Breast epithelium (tissue), 4 donors: ENCODE measurements around the gene AADACL4. TPM values are rescaled to one million over a fixed set of nuclear protein-coding genes. Genes with fewer than 3 reads are reported as not detected.
A peak's percentile ranks its signal among the peaks of the same experiment; 100 is the strongest.

ENCODE experiments used
- DNase-seq, 2 donors: peaks; one replicate each; pipeline ENCODE4 v3.0.0-alpha.2; 2019; ENCODE audit warnings: low spot score in 2 of 2
- H3K27ac ChIP-seq, 2 donors: fragments of 200-600 bp; sonication (generic) in 1 of 2; one replicate each; pipeline ENCODE4 v1.5.1; 2016 to 2019; ENCODE audit warnings: mild to moderate bottlenecking in 1 of 2
- H3K27me3 ChIP-seq, 2 donors: fragments of 200-600 bp; sonication (generic) in 1 of 2; one replicate each; pipeline versions ENCODE4 v1.5.1 to v1.6.0; 2017 to 2019; ENCODE audit warnings: control low read depth in 1 of 2, mild to moderate bottlenecking in 1 of 2
- H3K36me3 ChIP-seq: fragments of 200-600 bp; one replicate; pipeline ENCODE4 v1.5.1; 2019
- H3K4me1 ChIP-seq, 2 donors: fragments of 200-600 bp; sonication (generic); one replicate each; pipeline ENCODE4 v1.5.1; 2016 to 2019; ENCODE audit warnings: control low read depth in 1 of 2
- H3K4me3 ChIP-seq, 3 donors: fragments of 200-600 bp; sonication (generic); 1 replicate in 2 of 3; 2 replicates in 1 of 3; pipeline ENCODE4 v1.5.1; 2016 to 2019; ENCODE audit warnings: mild to moderate bottlenecking in 3 of 3, moderate library complexity in 2 of 3
- H3K9me3 ChIP-seq, 2 donors: fragments of 200-600 bp; sonication (generic) in 1 of 2; one replicate each; pipeline ENCODE4 v1.5.1; 2016 to 2019; ENCODE audit warnings: control low read depth in 1 of 2
- POLR2A ChIP-seq: fragments of 450-650 bp; IDR thresholded peaks from one replicate; pipeline ENCODE4 v1.6.1; 2016; ENCODE audit warnings: antibody characterized with exemption, mild to moderate bottlenecking, moderate library complexity
- POLR2AphosphoS5 ChIP-seq, 3 donors: sonication (generic); formaldehyde crosslinking; IDR thresholded peaks; one replicate each; pipeline ENCODE4 v1.6.1; 2017; ENCODE audit warnings: antibody characterized with exemption in 3 of 3
- intact Hi-C: fragments of 100-400 bp; cut with DNase I; formaldehyde crosslinking; loops from one replicate; pipeline ENCODE4 v1.15.1; 2023; ENCODE audit warnings: low total_unique reads
- total RNA-seq, 3 donors: library from RNA; depleted of rRNA; stranded (reverse); fragments of >200 nt; gene quantifications; one replicate each; pipeline ENCODE4 v1.1.0, GENCODE V29; 2016
- TF ChIP-seq, protein P1 (sequence below), 3 donors: fragments of 450-650 bp; IDR thresholded peaks; one replicate each; pipeline ENCODE4 v1.5.1; 2016 to 2017; ENCODE audit warnings: antibody characterized with exemption in 3 of 3, mild to moderate bottlenecking in 3 of 3, moderate library complexity in 3 of 3

Gene AADACL4
- total RNA-seq, 3 donors from 2014 or later = not detected

- Histone ChIP-seq H3K4me1 (no peaks in the 10 kb centered on the region), H3K27me3 (no peaks in the 10 kb centered on the region), H3K36me3 (no peaks in the 10 kb centered on the region), H3K9me3 (peaks cover 0 to 9% of the 10 kb centered on the region in 2 donors), H3K27ac (no peak overlapping the region), H3K4me3 (no peak overlapping the region)
- TF ChIP-seq, protein P1, sequence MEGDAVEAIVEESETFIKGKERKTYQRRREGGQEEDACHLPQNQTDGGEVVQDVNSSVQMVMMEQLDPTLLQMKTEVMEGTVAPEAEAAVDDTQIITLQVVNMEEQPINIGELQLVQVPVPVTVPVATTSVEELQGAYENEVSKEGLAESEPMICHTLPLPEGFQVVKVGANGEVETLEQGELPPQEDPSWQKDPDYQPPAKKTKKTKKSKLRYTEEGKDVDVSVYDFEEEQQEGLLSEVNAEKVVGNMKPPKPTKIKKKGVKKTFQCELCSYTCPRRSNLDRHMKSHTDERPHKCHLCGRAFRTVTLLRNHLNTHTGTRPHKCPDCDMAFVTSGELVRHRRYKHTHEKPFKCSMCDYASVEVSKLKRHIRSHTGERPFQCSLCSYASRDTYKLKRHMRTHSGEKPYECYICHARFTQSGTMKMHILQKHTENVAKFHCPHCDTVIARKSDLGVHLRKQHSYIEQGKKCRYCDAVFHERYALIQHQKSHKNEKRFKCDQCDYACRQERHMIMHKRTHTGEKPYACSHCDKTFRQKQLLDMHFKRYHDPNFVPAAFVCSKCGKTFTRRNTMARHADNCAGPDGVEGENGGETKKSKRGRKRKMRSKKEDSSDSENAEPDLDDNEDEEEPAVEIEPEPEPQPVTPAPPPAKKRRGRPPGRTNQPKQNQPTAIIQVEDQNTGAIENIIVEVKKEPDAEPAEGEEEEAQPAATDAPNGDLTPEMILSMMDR (IDR thresholded peaks at IDR 0.05) = no peak
- DNase-seq = no peak
- intact Hi-C loops = no loop called here
These were observed 53.5 kb downstream of the AADACL4 start for GRCh38 chr1:12697397-12697796.

DNA sequence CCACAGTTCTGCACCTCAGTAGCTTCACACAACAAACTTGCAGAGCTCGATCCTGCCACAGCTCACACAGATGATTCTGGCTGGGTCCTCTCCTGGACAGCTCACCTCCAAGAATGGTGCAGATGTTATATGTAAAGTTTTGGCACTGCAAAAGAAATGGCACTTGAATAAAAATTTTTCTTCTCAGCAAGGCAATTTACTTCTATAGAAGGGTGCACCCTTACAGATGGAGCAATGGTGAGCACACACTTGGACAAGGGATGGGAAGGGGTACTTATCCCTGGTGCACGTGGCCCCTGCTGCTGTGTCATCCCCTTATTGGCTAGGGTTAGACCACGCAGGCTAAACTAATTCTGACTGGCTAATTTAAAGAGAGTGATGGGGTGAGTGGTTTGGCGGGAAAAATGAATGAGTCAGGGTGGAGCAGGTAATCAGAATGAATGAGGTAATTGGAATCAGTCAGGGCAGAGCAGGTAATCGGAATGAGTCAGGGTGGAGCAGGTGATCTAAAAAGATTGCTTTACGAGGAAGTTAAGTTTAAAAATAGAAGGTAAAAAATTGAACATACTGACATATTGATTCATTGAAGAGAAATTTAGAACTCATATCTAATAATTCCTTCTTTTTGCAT is 60.1 kb downstream of the AADACL4 start:
- Histone ChIP-seq H3K4me3 (no peak overlapping the region), H3K9me3 (peaks cover 7 to 19% of the 10 kb centered on the region in 2 donors), H3K36me3 (no peaks in the 10 kb centered on the region), H3K27ac (no peak overlapping the region), H3K27me3 (no peaks in the 10 kb centered on the region), H3K4me1 (no peaks in the 10 kb centered on the region)
- intact Hi-C loops = no loop called here
- TF ChIP-seq POLR2A (no peak), POLR2AphosphoS5 (IDR thresholded peaks at IDR 0.05) (no peak)
- TF ChIP-seq, protein P1 (IDR thresholded peaks at IDR 0.05) = no peak
- DNase-seq = no peak

- TF ChIP-seq, protein P1 (IDR thresholded peaks at IDR 0.05) = no peak
- no peak for TF ChIP-seq POLR2AphosphoS5 (IDR thresholded peaks at IDR 0.05)
- no peak for TF ChIP-seq POLR2A
- intact Hi-C loops = no loop called here
- Histone ChIP-seq H3K4me3 (no peak overlapping the region), H3K4me1 (no peaks in the 10 kb centered on the region), H3K9me3 (peaks cover 7 to 13% of the 10 kb centered on the region in 2 donors), H3K27me3 (no peaks in the 10 kb centered on the region), H3K36me3 (no peaks in the 10 kb centered on the region), H3K27ac (no peak overlapping the region)
- DNase-seq = no peak
These were observed 62.2 kb downstream of the AADACL4 start for GRCh38 chr1:12706061-12706460.

DNA sequence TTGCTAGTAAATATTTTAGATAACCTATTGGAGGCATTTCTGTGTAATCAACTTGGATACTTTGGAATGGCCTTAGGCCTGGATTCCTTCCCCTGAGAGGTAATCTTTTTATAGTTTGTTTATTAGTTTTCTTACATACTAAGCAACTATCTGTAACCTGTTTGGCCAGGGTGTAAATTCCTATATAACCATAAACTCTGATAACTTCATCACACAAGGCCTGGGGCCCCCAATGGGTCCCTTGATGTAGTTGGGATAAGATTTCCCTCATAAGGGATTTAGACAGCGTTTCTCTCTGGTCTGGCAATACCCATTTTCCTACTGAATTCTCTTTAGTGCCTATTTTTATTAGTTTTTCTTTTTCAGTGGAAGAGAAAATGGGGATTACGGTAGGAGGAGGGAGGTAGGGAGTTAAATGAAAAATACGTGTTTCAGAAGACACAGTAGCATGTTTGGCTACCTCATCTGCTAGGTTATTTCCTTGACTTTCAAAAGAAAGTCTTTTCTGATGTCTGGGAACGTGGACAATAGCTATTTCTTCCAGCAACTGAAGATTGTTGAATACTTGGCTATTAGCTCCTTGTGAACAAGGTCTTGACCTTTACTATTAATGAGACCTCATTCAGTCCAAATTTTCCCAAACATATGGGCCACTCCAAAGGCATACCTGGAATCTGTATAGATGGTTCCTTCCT is 64.7 kb downstream of the AADACL4 start:
- no peaks in the 10 kb centered on the region for H3K4me1 ChIP-seq
- intact Hi-C loops = no loop called here
- TF ChIP-seq, protein P1 (IDR thresholded peaks at IDR 0.05) = no peak
- TF ChIP-seq POLR2AphosphoS5 (IDR thresholded peaks at IDR 0.05) (no peak), POLR2A (no peak)

GRCh38 chr1:12709091-12709491 is 65.2 kb downstream of the AADACL4 start:
- H3K4me1 ChIP-seq = no peaks in the 10 kb centered on the region
- no peak overlapping the region for H3K4me3 ChIP-seq
- TF ChIP-seq POLR2AphosphoS5 (IDR thresholded peaks at IDR 0.05) (no peak), POLR2A (no peak)
- TF ChIP-seq, protein P1 (IDR thresholded peaks at IDR 0.05) = no peak
- no peaks in the 10 kb centered on the region for H3K27me3 ChIP-seq
- H3K9me3 ChIP-seq = peaks cover 3% of the 10 kb centered on the region in 2 donors
- intact Hi-C loops = no loop called here
- H3K27ac ChIP-seq = peak overlapping the region in 1 of 2 donors; percentile 1
- DNase-seq = no peak
- no peaks in the 10 kb centered on the region for H3K36me3 ChIP-seq

More for the DNA sequence above, 64.7 kb downstream of the AADACL4 start:
- Histone ChIP-seq H3K9me3 (peaks cover 7 to 9% of the 10 kb centered on the region in 2 donors), H3K27me3 (no peaks in the 10 kb centered on the region), H3K36me3 (no peaks in the 10 kb centered on the region), H3K27ac (peak overlapping the region in 1 of 2 donors; percentile 1), H3K4me3 (no peak overlapping the region)
- DNase-seq = no peak
